HG03045 (cell line): ENCODE measurements around the gene ZNF565.
"Not testable (repeated sequence)": the region's sequence is repeated elsewhere in the genome, so short reads cannot be mapped to it uniquely, and the experiment has no call there.

Experiments
- ATAC-seq: cut with Tn5 transposase; IDR thresholded peaks from one replicate; pipeline ENCODE4 v1.9.1; 2021; ENCODE audit warnings: mild to moderate bottlenecking, moderate library complexity; ENCODE audit not compliant: unreplicated experiment

The ZNF565 gene

GRCh38 chr19:36152019-36152351 is 62.5 kb downstream of the ZNF565 start:
- no peak for ATAC-seq

GRCh38 chr19:36151144-36152018 is 63.1 kb downstream of the ZNF565 start:
- ATAC-seq, result no peak

- no peak for ATAC-seq
Measured at GRCh38 chr19:36150586-36150985, 63.9 kb downstream of the ZNF565 start.

- no peak for ATAC-seq
Measured at GRCh38 chr19:36149673-36150406, 64.6 kb downstream of the ZNF565 start.

- ATAC-seq, result no peak
Measured at GRCh38 chr19:36144624-36145023, 69.8 kb downstream of the ZNF565 start.

- no peak for ATAC-seq
Measured at GRCh38 chr19:36142496-36142895, 72.0 kb downstream of the ZNF565 start.

- ATAC-seq, result no peak
Measured at GRCh38 chr19:36142046-36142445, 72.4 kb downstream of the ZNF565 start.

- peak; percentile 46 for ATAC-seq
Measured at GRCh38 chr19:36141039-36141927, 73.2 kb downstream of the ZNF565 start.

- ATAC-seq, result peak; percentile 2
Measured at GRCh38 chr19:36140304-36141038, 74.0 kb downstream of the ZNF565 start.

GRCh38 chr19:36139473-36140303 is 74.8 kb downstream of the ZNF565 start, which contains the start of gene CAPNS1:
CAPNS1 (plus strand) TSS chr19:36140066; CDS start chr19:36141012, 946 bp downstream.
- ATAC-seq, result peak; percentile 86

GRCh38 chr19:36139120-36139472 is 75.4 kb downstream of the ZNF565 start:
- no peak for ATAC-seq

- no peak for ATAC-seq
Measured at GRCh38 chr19:36136964-36137686, 77.3 kb downstream of the ZNF565 start.

- ATAC-seq, result not testable (repeated sequence)
Measured at GRCh38 chr19:36134867-36135266, 79.6 kb downstream of the ZNF565 start.
